Measurements from ENCODE around the gene POC1A.

GRCh38 chr3:52195291-52195597 is 41.0 kb upstream of the POC1A start:
- TF ChIP-seq, protein P1, sequence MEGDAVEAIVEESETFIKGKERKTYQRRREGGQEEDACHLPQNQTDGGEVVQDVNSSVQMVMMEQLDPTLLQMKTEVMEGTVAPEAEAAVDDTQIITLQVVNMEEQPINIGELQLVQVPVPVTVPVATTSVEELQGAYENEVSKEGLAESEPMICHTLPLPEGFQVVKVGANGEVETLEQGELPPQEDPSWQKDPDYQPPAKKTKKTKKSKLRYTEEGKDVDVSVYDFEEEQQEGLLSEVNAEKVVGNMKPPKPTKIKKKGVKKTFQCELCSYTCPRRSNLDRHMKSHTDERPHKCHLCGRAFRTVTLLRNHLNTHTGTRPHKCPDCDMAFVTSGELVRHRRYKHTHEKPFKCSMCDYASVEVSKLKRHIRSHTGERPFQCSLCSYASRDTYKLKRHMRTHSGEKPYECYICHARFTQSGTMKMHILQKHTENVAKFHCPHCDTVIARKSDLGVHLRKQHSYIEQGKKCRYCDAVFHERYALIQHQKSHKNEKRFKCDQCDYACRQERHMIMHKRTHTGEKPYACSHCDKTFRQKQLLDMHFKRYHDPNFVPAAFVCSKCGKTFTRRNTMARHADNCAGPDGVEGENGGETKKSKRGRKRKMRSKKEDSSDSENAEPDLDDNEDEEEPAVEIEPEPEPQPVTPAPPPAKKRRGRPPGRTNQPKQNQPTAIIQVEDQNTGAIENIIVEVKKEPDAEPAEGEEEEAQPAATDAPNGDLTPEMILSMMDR (IDR thresholded peaks at IDR 0.05; ENCODE audit: low read depth, low read length, poor library complexity, severe bottlenecking) = no peak
- no peak for TF ChIP-seq EZH2phosphoT487 (IDR thresholded peaks at IDR 0.05; ENCODE audit: borderline replicate concordance, low read length)
